ENCODE results near the gene LRCH1.

GRCh38 chr13:46726347-46726746, 173.4 kb downstream of the LRCH1 start:
- TF ChIP-seq CTCF (IDR thresholded peaks at IDR 0.05) (no peak), POLR2A (IDR thresholded peaks at IDR 0.05) (no peak)
